HCT116 (cell line): ENCODE results near the gene SHMT1. TPM values are rescaled to one million over a fixed set of nuclear protein-coding genes. Genes with fewer than 3 reads are reported as not detected.

Source experiments
- ATAC-seq: fragments of 200-7000 bp; cut with Tn5 transposase; 2 replicates; pipeline ENCODE4 v1.9.1; 2020; ENCODE audit warnings: mild to moderate bottlenecking, moderate library complexity
- BruUV-seq: library from RNA; stranded (reverse); fragments of 400-500 nt; replicated peaks from 2 replicates; lab custom pipeline; 2021; lab: Mats Ljungman, UMichigan
- CTCF ChIA-PET: fragments of 300-600 bp; sonication (Branson Sonifier 250); formaldehyde crosslinking; loops from one replicate; lab custom pipeline; 2021; ENCODE audit warnings: antibody characterized with exemption; lab: Charles Lee
- POLR2A ChIA-PET: fragments of 300-600, 350-600 bp; sonication (Branson Sonifier 250); formaldehyde crosslinking; loops from one replicate; lab custom pipeline; 2021; ENCODE audit warnings: antibody characterized with exemption; lab: Charles Lee
- RAD21 ChIA-PET, 2 experiments: fragments of 300-600 bp; sonication (Branson Sonifier 250); formaldehyde crosslinking; loops; one replicate each; lab custom pipeline; 2023; ENCODE audit warnings: low total read pairs in 2 of 2; ENCODE audit not compliant: uncharacterized antibody in 2 of 2, unreplicated experiment in 2 of 2, low non-redundant PET in 1 of 2; lab: Charles Lee
- DNase-seq: peaks from one replicate; pipeline ENCODE4 v3.0.0-alpha.2; 2010; ENCODE audit warnings: low read depth, low spot score
- H2AFZ ChIP-seq: fragments of 200-600 bp; shearing (Covaris generic), sonication (generic); 2 replicates; pipeline ENCODE4 v1.6.1; 2017; ENCODE audit warnings: low read depth, mixed run types, mixed read lengths, antibody characterized with exemption, low read length; ENCODE audit not compliant: poor library complexity, severe bottlenecking
- H3K27ac ChIP-seq: 2 replicates; pipeline ENCODE4 v1.5.1; 2012; ENCODE audit warnings: low read depth, low read length
- H3K27me3 ChIP-seq: fragments of 200-600 bp; sonication (generic); 2 replicates; pipeline ENCODE4 v1.6.1; 2016; ENCODE audit warnings: mixed run types, low read length, mixed read lengths; ENCODE audit not compliant: insufficient read depth
- H3K36me3 ChIP-seq, 2 experiments: fragments of 200-500 bp in 1 of 2; fragments of 200-600 bp in 1 of 2; sonication (Bioruptor generic) in 1 of 2; sonication (generic) in 1 of 2; 2 replicates each; pipeline versions ENCODE4 v1.5.1 to v1.6.1; 2014 to 2016; ENCODE audit warnings: low read length in 2 of 2, inconsistent platforms in 1 of 2, mixed read lengths in 1 of 2, mixed run types in 1 of 2; ENCODE audit not compliant: insufficient read depth in 2 of 2, control insufficient read depth in 1 of 2
- H3K4me1 ChIP-seq, 2 experiments: fragments of 200-600 bp in 1 of 2; sonication (generic) in 1 of 2; 2 replicates each; pipeline versions ENCODE4 v1.5.1 to v1.6.1; 2012 to 2017; ENCODE audit warnings: low read length in 2 of 2, inconsistent platforms in 1 of 2, mild to moderate bottlenecking in 1 of 2, mixed read lengths in 1 of 2, mixed run types in 1 of 2, moderate library complexity in 1 of 2; ENCODE audit not compliant: insufficient read depth in 2 of 2, control insufficient read depth in 1 of 2
- H3K4me2 ChIP-seq: fragments of 200-600 bp; sonication (generic); 2 replicates; pipeline ENCODE4 v1.6.1; 2017; ENCODE audit warnings: mixed run types, low read length, mixed read lengths
- H3K4me3 ChIP-seq, 2 experiments: fragments of 200-600 bp in 1 of 2; sonication (generic) in 1 of 2; replicated peaks in 1 of 2; 2 replicates each; pipeline ENCODE4 v1.5.1; 2011 to 2016; ENCODE audit warnings: low read length in 2 of 2, control low read depth in 1 of 2, low read depth in 1 of 2, mild to moderate bottlenecking in 1 of 2, mixed read lengths in 1 of 2, mixed run types in 1 of 2
- H3K79me2 ChIP-seq: fragments of 200-600 bp; sonication (generic); 2 replicates; pipeline ENCODE4 v1.6.1; 2017; ENCODE audit warnings: mild to moderate bottlenecking, mixed run types, low read length, moderate library complexity, mixed read lengths; ENCODE audit not compliant: insufficient read depth
- H3K9ac ChIP-seq: fragments of 200-600 bp; sonication (generic); 2 replicates; pipeline ENCODE4 v1.6.1; 2016; ENCODE audit warnings: low read length, mixed read lengths
- H3K9me2 ChIP-seq: fragments of 200-600 bp; sonication (generic), shearing (Covaris generic); 2 replicates; pipeline ENCODE4 v1.6.1; 2017; ENCODE audit warnings: mixed run types, mild to moderate bottlenecking, moderate library complexity; ENCODE audit not compliant: insufficient read depth
- H3K9me3 ChIP-seq, 2 experiments: fragments of 200-500 bp in 1 of 2; fragments of 200-600 bp in 1 of 2; sonication (Bioruptor generic) in 1 of 2; sonication (generic) in 1 of 2; 2 replicates each; pipeline ENCODE4 v1.6.1; 2014 to 2017; ENCODE audit warnings: low read length in 2 of 2, mixed read lengths in 2 of 2, inconsistent platforms in 1 of 2, low read depth in 1 of 2, mild to moderate bottlenecking in 1 of 2, mixed run types in 1 of 2, moderate library complexity in 1 of 2; ENCODE audit not compliant: control insufficient read depth in 1 of 2, insufficient read depth in 1 of 2
- H4K20me1 ChIP-seq: fragments of 200-600 bp; sonication (generic), shearing (Covaris generic); 2 replicates; pipeline ENCODE4 v1.6.1; 2017; ENCODE audit warnings: mixed run types, mild to moderate bottlenecking, moderate library complexity; ENCODE audit not compliant: insufficient read depth
- ATF3 ChIP-seq: IDR thresholded peaks from 2 replicates; pipeline ENCODE4 v1.6.1; 2012
- CBX3 ChIP-seq: IDR thresholded peaks from 2 replicates; pipeline ENCODE4 v1.6.1; 2012; ENCODE audit warnings: low read depth
- CEBPB ChIP-seq: IDR thresholded peaks from 2 replicates; pipeline ENCODE4 v1.6.1; 2012; ENCODE audit warnings: low read depth
- CTCF ChIP-seq, 3 experiments: fragments of 200-600 bp in 1 of 3; sonication (generic) in 1 of 3; IDR thresholded peaks in 2 of 3; conservative IDR thresholded peaks in 1 of 3; 2 replicates each; pipeline ENCODE4 v1.5.1; 2012 to 2017; ENCODE audit warnings: low read depth in 2 of 3, low read length in 2 of 3, antibody characterized with exemption in 1 of 3, borderline replicate concordance in 1 of 3, control low read depth in 1 of 3, mild to moderate bottlenecking in 1 of 3, mixed read lengths in 1 of 3, mixed run types in 1 of 3, moderate library complexity in 1 of 3; ENCODE audit not compliant: insufficient read depth in 1 of 3
- ELF1 ChIP-seq: IDR thresholded peaks from 2 replicates; pipeline ENCODE4 v1.6.1; 2012; ENCODE audit warnings: low read depth, borderline replicate concordance
- EZH2 ChIP-seq: fragments of 200-600 bp; sonication (generic); IDR thresholded peaks from 2 replicates; pipeline ENCODE4 v1.6.1; 2017; ENCODE audit warnings: antibody characterized with exemption, mixed run types
- EZH2phosphoT487 ChIP-seq: fragments of 200-600 bp; IDR thresholded peaks from 2 replicates; pipeline ENCODE4 v1.6.1; 2018; ENCODE audit warnings: antibody characterized with exemption, borderline replicate concordance
- FOSL1 ChIP-seq: IDR thresholded peaks from 2 replicates; pipeline ENCODE4 v1.6.1; 2012; ENCODE audit warnings: low read depth
- JUND ChIP-seq: IDR thresholded peaks from 2 replicates; pipeline ENCODE4 v1.6.1; 2012
- POLR2A ChIP-seq: IDR thresholded peaks from 2 replicates; pipeline ENCODE4 v1.7.0; 2011; ENCODE audit warnings: borderline replicate concordance; ENCODE audit not compliant: insufficient read depth, insufficient read length; ENCODE audit errors: extremely low read depth
- POLR2AphosphoS5 ChIP-seq: IDR thresholded peaks from 2 replicates; pipeline ENCODE4 v1.6.1; 2011; ENCODE audit warnings: mild to moderate bottlenecking, low read depth, low read length, moderate library complexity
- RAD21 ChIP-seq: IDR thresholded peaks from 2 replicates; pipeline ENCODE4 v1.6.1; 2012; ENCODE audit warnings: low read depth, mild to moderate bottlenecking
- REST ChIP-seq: IDR thresholded peaks from 2 replicates; pipeline ENCODE4 v1.6.1; 2012; ENCODE audit warnings: low read depth
- SIN3A ChIP-seq: IDR thresholded peaks from 2 replicates; pipeline ENCODE4 v1.6.1; 2012; ENCODE audit warnings: low read depth
- SP1 ChIP-seq: IDR thresholded peaks from 2 replicates; pipeline ENCODE4 v1.6.1; 2012; ENCODE audit warnings: low read depth
- SRF ChIP-seq: IDR thresholded peaks from 2 replicates; pipeline ENCODE4 v1.6.1; 2012; ENCODE audit warnings: low read depth
- TCF7L2 ChIP-seq: IDR thresholded peaks from 2 replicates; pipeline ENCODE4 v1.7.0; 2011; ENCODE audit warnings: borderline replicate concordance, inconsistent platforms; ENCODE audit not compliant: insufficient read depth, insufficient read length; ENCODE audit errors: extremely low read depth
- YY1 ChIP-seq: IDR thresholded peaks from 2 replicates; pipeline ENCODE4 v1.6.1; 2011; ENCODE audit warnings: low read length, low read depth, moderate library complexity, mild to moderate bottlenecking; ENCODE audit not compliant: insufficient replicate concordance; ENCODE audit errors: extremely low read depth
- ZFX ChIP-seq: fragments of 450-650 bp; IDR thresholded peaks from 2 replicates; pipeline ENCODE4 v1.6.1; 2017
- ZNF274 ChIP-seq: fragments of 200-500 bp; sonication (Bioruptor generic); IDR thresholded peaks from 2 replicates; pipeline ENCODE4 v1.6.1; 2014; ENCODE audit warnings: mild to moderate bottlenecking, low read depth, low read length, inconsistent platforms
- intact Hi-C: fragments of 100-400 bp; cut with micrococcal nuclease; formaldehyde crosslinking; loops from 2 replicates; pipeline ENCODE4 v1.10.0; 2022
- total RNA-seq: library from RNA; stranded (reverse); gene quantifications from one replicate; pipeline ENCODE4 v1.2.1, GENCODE V29; 2021; ENCODE audit not compliant: unreplicated experiment

The SHMT1 gene
- total RNA-seq, 1 experiment from 2014 or later: 46.5 TPM

GRCh38 chr17:18368946-18369345 lies 5.6 kb upstream of the SHMT1 start:
- Histone ChIP-seq H3K4me1 (peaks cover under 1 to 4% of the 10 kb centered on the region in 2 experiments; a peak in 3 of 4 replicates), H3K27ac (no peak overlapping the region), H2AFZ (no peak overlapping the region), H3K79me2 (no peaks in the 10 kb centered on the region), H3K9me2 (no peaks in the 10 kb centered on the region), H3K27me3 (no peaks in the 10 kb centered on the region), H4K20me1 (no peaks in the 10 kb centered on the region), H3K9me3 (no peaks in the 10 kb centered on the region), H3K36me3 (no peaks in the 10 kb centered on the region), H3K9ac (no peak overlapping the region), H3K4me2 (no peak overlapping the region), H3K4me3 (no peak overlapping the region)
- POLR2A ChIA-PET: no interaction called here
- ATAC-seq (no peak), DNase-seq (no peak)
- CTCF ChIA-PET: no interaction called here
- intact Hi-C loops: no loop called here
- TF ChIP-seq YY1: no peak
- no peak for TF ChIP-seq REST
- TF ChIP-seq EZH2: no peak
- no peak for TF ChIP-seq SIN3A
- no peak for TF ChIP-seq POLR2A
- TF ChIP-seq RAD21: no peak
- TF ChIP-seq FOSL1: no peak
- no peak for TF ChIP-seq ZNF274
- TF ChIP-seq EZH2phosphoT487: no peak
- TF ChIP-seq CTCF (IDR thresholded peaks at IDR 0.05 in 2 of 3, conservative IDR thresholded peaks at IDR 0.05 in 1 of 3; ENCODE audit: borderline replicate concordance in 1 of 3, insufficient read depth in 1 of 3, low read depth in 2 of 3, low read length in 2 of 3): no peak
- TF ChIP-seq CEBPB: no peak
- no peak for TF ChIP-seq CBX3
- TF ChIP-seq SP1: no peak
- TF ChIP-seq SRF: no peak
- TF ChIP-seq JUND: no peak
- no peak for TF ChIP-seq ELF1
- TF ChIP-seq POLR2AphosphoS5: no peak
- no peak for TF ChIP-seq ZFX
- no peak for TF ChIP-seq ATF3
- no peak for TF ChIP-seq TCF7L2
- no TSS peak for BruUV-seq
- RAD21 ChIA-PET: no interaction called here
